H9 (cell line): ENCODE results near the gene GPR143. TPM values are rescaled to one million over a fixed set of nuclear protein-coding genes. Genes with fewer than 3 reads are reported as not detected.

Source experiments
- DNase-seq: peaks from one replicate; pipeline ENCODE4 v3.0.0-alpha.2; 2017
- H2AFZ ChIP-seq: one replicate; pipeline ENCODE4 v1.6.1; 2013; ENCODE audit warnings: mild to moderate bottlenecking, low read length, control low read depth, moderate library complexity
- H2AK5ac ChIP-seq: 2 replicates; pipeline ENCODE4 v1.6.1; 2013; ENCODE audit warnings: low read length, control low read depth, mixed read lengths; ENCODE audit not compliant: insufficient read length
- H2BK120ac ChIP-seq: one replicate; pipeline ENCODE4 v1.6.1; 2013; ENCODE audit warnings: low read depth, mild to moderate bottlenecking, low read length, control low read depth, inconsistent platforms; ENCODE audit not compliant: poor library complexity, severe bottlenecking
- H2BK12ac ChIP-seq: 2 replicates; pipeline ENCODE4 v1.6.1; 2013; ENCODE audit warnings: low read length, control low read depth, mixed read lengths, low read depth; ENCODE audit not compliant: insufficient read length
- H2BK15ac ChIP-seq: 2 replicates; pipeline ENCODE4 v1.6.1; 2013; ENCODE audit warnings: low read depth, low read length, control low read depth
- H2BK20ac ChIP-seq: one replicate; pipeline ENCODE4 v1.6.1; 2013; ENCODE audit warnings: low read depth, mild to moderate bottlenecking, low read length, control low read depth, inconsistent platforms; ENCODE audit not compliant: poor library complexity, severe bottlenecking
- H2BK5ac ChIP-seq: 2 replicates; pipeline ENCODE4 v1.6.1; 2013; ENCODE audit warnings: low read length, control low read depth, mixed read lengths; ENCODE audit not compliant: insufficient read length
- H3K14ac ChIP-seq: 2 replicates; pipeline ENCODE4 v1.6.1; 2013; ENCODE audit warnings: low read length, control low read depth; ENCODE audit not compliant: insufficient read depth
- H3K18ac ChIP-seq: 2 replicates; pipeline ENCODE4 v1.6.1; 2013; ENCODE audit warnings: low read depth, mild to moderate bottlenecking, mixed read lengths, low read length, control low read depth; ENCODE audit not compliant: insufficient read length
- H3K23ac ChIP-seq: 2 replicates; pipeline ENCODE4 v1.6.1; 2013; ENCODE audit warnings: low read length, control low read depth, mixed read lengths, low read depth; ENCODE audit not compliant: insufficient read length
- H3K23me2 ChIP-seq: 2 replicates; pipeline ENCODE4 v1.6.1; 2013; ENCODE audit warnings: low read depth, mild to moderate bottlenecking, mixed read lengths, low read length, control low read depth; ENCODE audit not compliant: insufficient read length, poor library complexity, severe bottlenecking
- H3K27ac ChIP-seq: 2 replicates; pipeline ENCODE4 v1.5.1; 2013; ENCODE audit warnings: low read length, control low read depth, mixed read lengths, low read depth; ENCODE audit not compliant: insufficient read length
- H3K27me3 ChIP-seq: 2 replicates; pipeline ENCODE4 v1.6.1; 2013; ENCODE audit warnings: low read length, control low read depth, inconsistent platforms; ENCODE audit not compliant: insufficient read depth
- H3K4ac ChIP-seq: 2 replicates; pipeline ENCODE4 v1.6.1; 2013; ENCODE audit warnings: low read depth, mild to moderate bottlenecking, control low read depth, inconsistent platforms, low read length, moderate library complexity
- H3K4me1 ChIP-seq: 2 replicates; pipeline ENCODE4 v1.6.1; 2013; ENCODE audit warnings: low read length, control low read depth, inconsistent platforms; ENCODE audit not compliant: insufficient read depth
- H3K4me2 ChIP-seq: 2 replicates; pipeline ENCODE4 v1.6.1; 2013; ENCODE audit warnings: low read length, control low read depth, mixed read lengths; ENCODE audit not compliant: insufficient read length, insufficient read depth
- H3K56ac ChIP-seq: 2 replicates; pipeline ENCODE4 v1.6.1; 2013; ENCODE audit warnings: low read depth, mild to moderate bottlenecking, mixed read lengths, low read length, control low read depth; ENCODE audit not compliant: insufficient read length
- H3K79me1 ChIP-seq: 2 replicates; pipeline ENCODE4 v1.6.1; 2013; ENCODE audit warnings: low read depth, mild to moderate bottlenecking, moderate library complexity, low read length, control low read depth, inconsistent platforms; ENCODE audit not compliant: insufficient read depth, poor library complexity, severe bottlenecking
- H3K79me2 ChIP-seq: 2 replicates; pipeline ENCODE4 v1.6.1; 2013; ENCODE audit warnings: low read length, control low read depth, inconsistent platforms; ENCODE audit not compliant: insufficient read depth
- H3K9ac ChIP-seq: 2 replicates; pipeline ENCODE4 v1.6.1; 2013; ENCODE audit warnings: low read length, control low read depth, mixed read lengths; ENCODE audit not compliant: insufficient read length; ENCODE audit errors: extremely low read depth
- H3K9me3 ChIP-seq: one replicate; pipeline ENCODE4 v1.6.1; 2013; ENCODE audit warnings: low read depth, low read length, inconsistent platforms; ENCODE audit not compliant: control insufficient read depth
- H3T11ph ChIP-seq: one replicate; pipeline ENCODE4 v1.6.1; 2013; ENCODE audit warnings: mild to moderate bottlenecking, low read length, control low read depth, inconsistent platforms
- H4K20me1 ChIP-seq: one replicate; pipeline ENCODE4 v1.6.1; 2013; ENCODE audit not compliant: control insufficient read depth, insufficient read length, insufficient read depth
- H4K5ac ChIP-seq: 2 replicates; pipeline ENCODE4 v1.6.1; 2013; ENCODE audit warnings: low read depth, mild to moderate bottlenecking, mixed read lengths, low read length, control low read depth; ENCODE audit not compliant: insufficient read length
- H4K8ac ChIP-seq: replicated peaks from 2 replicates; pipeline ENCODE4 v1.6.1; 2013; ENCODE audit warnings: low read length, control low read depth, mixed read lengths, low read depth; ENCODE audit not compliant: insufficient read length
- H4K91ac ChIP-seq: 2 replicates; pipeline ENCODE4 v1.6.1; 2013; ENCODE audit warnings: low read depth, mild to moderate bottlenecking, moderate library complexity, mixed read lengths, low read length, control low read depth; ENCODE audit not compliant: insufficient read length
- H3K27ac Mint-ChIP-seq, 3 experiments: 2 replicates in 2 of 3; 3 replicates in 1 of 3; pipeline ENCODE4 v1.8.0; 2020 to 2021; ENCODE audit warnings: mixed read lengths in 3 of 3, mild to moderate bottlenecking in 1 of 3, moderate library complexity in 1 of 3
- H3K27me3 Mint-ChIP-seq: 2 replicates; pipeline ENCODE4 v1.8.0; 2021; ENCODE audit warnings: low read depth, mild to moderate bottlenecking, moderate library complexity, mixed read lengths
- H3K36me3 Mint-ChIP-seq, 3 experiments: 2 replicates in 2 of 3; 3 replicates in 1 of 3; pipeline ENCODE4 v1.8.0; 2020 to 2021; ENCODE audit warnings: low read depth in 3 of 3, mixed read lengths in 3 of 3; ENCODE audit not compliant: insufficient read depth in 1 of 3
- H3K4me1 Mint-ChIP-seq, 2 experiments: 2 replicates each; pipeline ENCODE4 v1.8.0; 2020; ENCODE audit warnings: mixed read lengths in 2 of 2
- H3K4me3 Mint-ChIP-seq, 2 experiments: 2 replicates in 1 of 2; 3 replicates in 1 of 2; pipeline ENCODE4 v1.8.0; 2020 to 2021; ENCODE audit warnings: mild to moderate bottlenecking in 2 of 2, mixed read lengths in 2 of 2, moderate library complexity in 1 of 2
- H3K9me3 Mint-ChIP-seq, 2 experiments: 2 replicates in 1 of 2; 3 replicates in 1 of 2; pipeline ENCODE4 v1.8.0; 2020; ENCODE audit warnings: mild to moderate bottlenecking in 2 of 2, mixed read lengths in 2 of 2, moderate library complexity in 1 of 2
- WGBS: extraction: QIAGEN DNeasy Blood & Tissue Kit; methylation state at CpG from one replicate; pipeline ENCODE4 v1.1.7; 2013; ENCODE audit warnings: missing lambda C conversion rate, low lambda C conversion rate, mixed read lengths; ENCODE audit not compliant: insufficient read length; ENCODE audit errors: extremely low coverage; 5-methylcytosine and 5-hydroxymethylcytosine counted together
- total RNA-seq: library from RNA; stranded (reverse); gene quantifications from 2 replicates; pipeline ENCODE4 v1.2.1, GENCODE V29; 2021
- TF ChIP-seq, protein P1 (sequence below): fragments of 200-600 bp; sonication (generic); conservative IDR thresholded peaks from 3 replicates; pipeline ENCODE4 v1.8.0; 2021; ENCODE audit warnings: antibody characterized with exemption, mild to moderate bottlenecking

The GPR143 gene
- total RNA-seq, 1 experiment from 2014 or later, result 7.1 TPM

DNA sequence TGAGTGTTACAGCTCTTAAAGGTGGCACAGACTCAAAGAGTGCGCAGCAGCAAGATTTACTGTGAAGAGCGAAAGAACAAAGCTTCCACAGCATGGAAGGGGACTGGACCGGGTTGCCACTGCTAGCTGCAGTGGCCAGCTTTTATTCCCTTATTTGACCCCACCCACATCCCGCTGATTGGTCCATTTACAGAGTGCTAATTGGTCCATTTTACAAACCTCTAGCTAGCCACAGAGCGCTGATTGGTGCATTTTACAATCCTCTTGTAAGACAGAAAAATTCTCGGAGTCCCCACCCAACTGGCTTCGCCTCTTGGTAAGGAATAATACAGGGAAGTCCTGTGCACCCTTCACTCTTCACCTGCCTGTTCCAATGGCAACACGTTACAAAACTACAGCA lies 18.7 kb upstream of the GPR143 start:
- TF ChIP-seq, protein P1, sequence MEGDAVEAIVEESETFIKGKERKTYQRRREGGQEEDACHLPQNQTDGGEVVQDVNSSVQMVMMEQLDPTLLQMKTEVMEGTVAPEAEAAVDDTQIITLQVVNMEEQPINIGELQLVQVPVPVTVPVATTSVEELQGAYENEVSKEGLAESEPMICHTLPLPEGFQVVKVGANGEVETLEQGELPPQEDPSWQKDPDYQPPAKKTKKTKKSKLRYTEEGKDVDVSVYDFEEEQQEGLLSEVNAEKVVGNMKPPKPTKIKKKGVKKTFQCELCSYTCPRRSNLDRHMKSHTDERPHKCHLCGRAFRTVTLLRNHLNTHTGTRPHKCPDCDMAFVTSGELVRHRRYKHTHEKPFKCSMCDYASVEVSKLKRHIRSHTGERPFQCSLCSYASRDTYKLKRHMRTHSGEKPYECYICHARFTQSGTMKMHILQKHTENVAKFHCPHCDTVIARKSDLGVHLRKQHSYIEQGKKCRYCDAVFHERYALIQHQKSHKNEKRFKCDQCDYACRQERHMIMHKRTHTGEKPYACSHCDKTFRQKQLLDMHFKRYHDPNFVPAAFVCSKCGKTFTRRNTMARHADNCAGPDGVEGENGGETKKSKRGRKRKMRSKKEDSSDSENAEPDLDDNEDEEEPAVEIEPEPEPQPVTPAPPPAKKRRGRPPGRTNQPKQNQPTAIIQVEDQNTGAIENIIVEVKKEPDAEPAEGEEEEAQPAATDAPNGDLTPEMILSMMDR, result no peak
- no peak overlapping the region for H3T11ph ChIP-seq
- H2BK15ac ChIP-seq, result no peak overlapping the region
- no peak overlapping the region for H4K91ac ChIP-seq
- peaks cover 11 to 23% (median 17%) of the 10 kb centered on the region in 3 experiments; a peak in 5 of 7 replicates for H3K36me3 Mint-ChIP-seq
- H2BK12ac ChIP-seq, result no peak overlapping the region
- no peak overlapping the region for H2BK5ac ChIP-seq
- no peak overlapping the region for H2BK20ac ChIP-seq
- H3K18ac ChIP-seq, result no peak overlapping the region
- H3K27ac Mint-ChIP-seq, result no peak overlapping the region
- H3K56ac ChIP-seq, result no peak overlapping the region
- no peak overlapping the region for H4K8ac ChIP-seq
- no CpG with 5 or more reads among the region's 8 CpGs for WGBS
- H3K79me2 ChIP-seq, result peaks cover 9% of the 10 kb centered on the region; the same call in 1 of the 2 replicates
- H3K9ac ChIP-seq, result no peak overlapping the region
- peaks cover 3% of the 10 kb centered on the region for H3K79me1 ChIP-seq
- no peak overlapping the region for H2BK120ac ChIP-seq
- H3K4me2 ChIP-seq, result no peak overlapping the region
- H3K4me1 Mint-ChIP-seq, result peaks cover 20 to 25% of the 10 kb centered on the region in 2 experiments
- H3K14ac ChIP-seq, result no peak overlapping the region
- H3K4me1 ChIP-seq, result peaks cover 18% of the 10 kb centered on the region
- no peak overlapping the region for H4K5ac ChIP-seq
- H3K27me3 ChIP-seq, result no peaks in the 10 kb centered on the region; the same call in 1 of the 2 replicates
- DNase-seq, result no peak
- H3K23me2 ChIP-seq, result peaks cover 19% of the 10 kb centered on the region
- H3K4ac ChIP-seq, result no peak overlapping the region
- peaks cover 6% of the 10 kb centered on the region for H3K27me3 Mint-ChIP-seq
- H3K23ac ChIP-seq, result no peak overlapping the region
- H4K20me1 ChIP-seq, result peaks cover 3% of the 10 kb centered on the region
- H2AK5ac ChIP-seq, result no peak overlapping the region
- H3K4me3 Mint-ChIP-seq, result peak overlapping the region in 1 of 2 experiments; percentile 83; a peak in 2 of 5 replicates
- no peak overlapping the region for H3K27ac ChIP-seq
- H2AFZ ChIP-seq, result no peak overlapping the region
- no peaks in the 10 kb centered on the region for H3K9me3 ChIP-seq
- peaks cover 30 to 59% of the 10 kb centered on the region in 2 experiments for H3K9me3 Mint-ChIP-seq
